K562 (cell line): ENCODE results near the gene PEAR1. TPM values are rescaled to one million over a fixed set of nuclear protein-coding genes. Genes with fewer than 3 reads are reported as not detected.

Experiments used
- CBX8 ChIP-seq: fragments of 200-600 bp; sonication (generic); IDR thresholded peaks from 2 replicates; pipeline ENCODE4 v1.6.1; 2012; ENCODE audit warnings: borderline replicate concordance, mixed run types, low read depth, mild to moderate bottlenecking, moderate library complexity, mixed read lengths, low read length, control low read depth, inconsistent platforms; ENCODE audit not compliant: poor library complexity, severe bottlenecking; ENCODE audit errors: extremely low read depth
- DIDO1 ChIP-seq: fragments of 450-650 bp; IDR thresholded peaks from 2 replicates; pipeline ENCODE4 v1.6.1; 2016; ENCODE audit warnings: low read depth, missing biosample characterization, missing genetic modification characterization
- ETV1 ChIP-seq: fragments of 450-650 bp; conservative IDR thresholded peaks from 2 replicates; pipeline ENCODE4 v1.6.1; 2016; ENCODE audit warnings: missing genetic modification characterization, control low read depth, low read depth, missing compliant biosample characterization
- ZNF140 ChIP-seq: fragments of 250-450 bp; sonication (Bioruptor Pico); IDR thresholded peaks from 2 replicates; pipeline ENCODE4 v1.8.0; 2021; ENCODE audit warnings: moderate library complexity, mild to moderate bottlenecking, inconsistent platforms
- ZNF79 ChIP-seq: fragments of 250-450 bp; sonication (Bioruptor Pico); IDR thresholded peaks from 2 replicates; pipeline ENCODE4 v1.4.0; 2020; ENCODE audit warnings: low read depth, mild to moderate bottlenecking, moderate library complexity
- ZZZ3 ChIP-seq: fragments of 450-650 bp; IDR thresholded peaks from 2 replicates; pipeline ENCODE4 v1.6.1; 2016; ENCODE audit warnings: antibody characterized with exemption, mild to moderate bottlenecking, moderate library complexity
- polyA plus RNA-seq, 8 experiments: library from polyadenylated mRNA; depleted of rRNA in 4 of 8; stranded (reverse) in 5 of 8; unstranded in 3 of 8; fragments of >200 nt; fragmentation: Nextera tagmentation in 2 of 8; fragmentation: Illumina TruSeq in 1 of 8; extraction: Ambion mirVana in 2 of 8; extraction: Trizol in 1 of 8; gene quantifications; 2 replicates each; pipeline versions ENCODE4 v1.2.1 to v1.2.3, GENCODE V29; 2011 to 2014; ENCODE audit warnings: inconsistent platforms in 1 of 8, missing spikeins in 1 of 8
- total RNA-seq, 7 experiments: library from RNA; depleted of rRNA in 6 of 7; stranded (reverse); fragments of >200 nt in 6 of 7; fragmentation: Illumina TruSeq in 2 of 7; extraction: Trizol in 2 of 7; gene quantifications; 2 replicates each; pipeline versions ENCODE4 v1.2.1 to v1.2.3, GENCODE V29; 2011 to 2021; ENCODE audit warnings: low replicate concordance in 1 of 7
- TF ChIP-seq, protein P1 (sequence below): fragments of 250-450 bp; sonication (Bioruptor Pico); IDR thresholded peaks from 2 replicates; pipeline ENCODE4 v1.5.0; 2021; ENCODE audit warnings: mild to moderate bottlenecking, borderline replicate concordance
- TF ChIP-seq, protein P2 (sequence below): fragments of 200-800 bp; sonication (Bioruptor generic); IDR thresholded peaks from 2 replicates; pipeline ENCODE4 v1.6.1; 2017; ENCODE audit warnings: missing genetic modification characterization, missing compliant biosample characterization
- TF ChIP-seq, protein P3 (sequence below): sonication (generic); formaldehyde crosslinking; IDR thresholded peaks from 2 replicates; pipeline ENCODE4 v1.8.1; 2023; ENCODE audit warnings: missing genetic modification reagents, mild to moderate bottlenecking, borderline replicate concordance
- TF ChIP-seq, protein P4 (sequence below): fragments of 250-450 bp; sonication (Bioruptor Pico); IDR thresholded peaks from 2 replicates; pipeline ENCODE4 v1.4.0; 2020

PEAR1 gene
- total and polyA plus RNA-seq, 9 of the 15 experiments (the other 6 are each of a cell fraction or from before 2014, with no cell fraction given): 0.87 to 13.9 (median 6.1) TPM

DNA sequence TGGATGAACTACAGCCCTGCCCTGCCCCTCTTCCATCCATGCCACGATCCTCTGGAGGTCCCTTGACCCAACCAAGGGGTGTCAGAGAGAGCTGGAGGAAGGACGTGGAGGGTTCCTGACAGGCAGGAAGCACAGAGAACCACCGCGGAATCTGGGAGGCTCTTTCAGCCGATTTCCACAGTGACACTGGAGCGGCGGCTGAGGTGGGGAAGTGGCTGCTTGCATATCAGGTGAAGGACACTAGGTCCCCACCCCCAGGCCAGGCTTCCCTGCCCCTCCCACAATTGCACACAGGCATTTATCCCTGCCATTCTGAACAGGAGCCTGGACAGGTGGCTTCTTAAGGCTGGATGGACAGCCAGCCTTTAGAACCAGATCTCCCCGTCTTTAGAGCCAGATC lies 44.4 kb downstream of the PEAR1 start (continued):
- TF ChIP-seq, protein P1, sequence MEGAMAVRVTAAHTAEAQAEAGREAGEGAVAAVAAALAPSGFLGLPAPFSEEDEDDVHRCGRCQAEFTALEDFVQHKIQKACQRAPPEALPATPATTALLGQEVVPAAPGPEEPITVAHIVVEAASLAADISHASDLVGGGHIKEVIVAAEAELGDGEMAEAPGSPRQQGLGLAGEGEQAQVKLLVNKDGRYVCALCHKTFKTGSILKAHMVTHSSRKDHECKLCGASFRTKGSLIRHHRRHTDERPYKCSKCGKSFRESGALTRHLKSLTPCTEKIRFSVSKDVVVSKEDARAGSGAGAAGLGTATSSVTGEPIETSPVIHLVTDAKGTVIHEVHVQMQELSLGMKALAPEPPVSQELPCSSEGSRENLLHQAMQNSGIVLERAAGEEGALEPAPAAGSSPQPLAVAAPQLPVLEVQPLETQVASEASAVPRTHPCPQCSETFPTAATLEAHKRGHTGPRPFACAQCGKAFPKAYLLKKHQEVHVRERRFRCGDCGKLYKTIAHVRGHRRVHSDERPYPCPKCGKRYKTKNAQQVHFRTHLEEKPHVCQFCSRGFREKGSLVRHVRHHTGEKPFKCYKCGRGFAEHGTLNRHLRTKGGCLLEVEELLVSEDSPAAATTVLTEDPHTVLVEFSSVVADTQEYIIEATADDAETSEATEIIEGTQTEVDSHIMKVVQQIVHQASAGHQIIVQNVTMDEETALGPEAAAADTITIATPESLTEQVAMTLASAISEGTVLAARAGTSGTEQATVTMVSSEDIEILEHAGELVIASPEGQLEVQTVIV (CRISPR knock-in tag): no peak
- TF ChIP-seq CBX8: no peak
- TF ChIP-seq, protein P2, sequence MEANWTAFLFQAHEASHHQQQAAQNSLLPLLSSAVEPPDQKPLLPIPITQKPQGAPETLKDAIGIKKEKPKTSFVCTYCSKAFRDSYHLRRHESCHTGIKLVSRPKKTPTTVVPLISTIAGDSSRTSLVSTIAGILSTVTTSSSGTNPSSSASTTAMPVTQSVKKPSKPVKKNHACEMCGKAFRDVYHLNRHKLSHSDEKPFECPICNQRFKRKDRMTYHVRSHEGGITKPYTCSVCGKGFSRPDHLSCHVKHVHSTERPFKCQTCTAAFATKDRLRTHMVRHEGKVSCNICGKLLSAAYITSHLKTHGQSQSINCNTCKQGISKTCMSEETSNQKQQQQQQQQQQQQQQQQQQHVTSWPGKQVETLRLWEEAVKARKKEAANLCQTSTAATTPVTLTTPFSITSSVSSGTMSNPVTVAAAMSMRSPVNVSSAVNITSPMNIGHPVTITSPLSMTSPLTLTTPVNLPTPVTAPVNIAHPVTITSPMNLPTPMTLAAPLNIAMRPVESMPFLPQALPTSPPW (CRISPR knock-in tag): no peak
- TF ChIP-seq ZNF79 (CRISPR knock-in tag): no peak
- TF ChIP-seq ZNF140 (CRISPR knock-in tag): no peak
- no peak for TF ChIP-seq ETV1 (tag)
- TF ChIP-seq, protein P3, sequence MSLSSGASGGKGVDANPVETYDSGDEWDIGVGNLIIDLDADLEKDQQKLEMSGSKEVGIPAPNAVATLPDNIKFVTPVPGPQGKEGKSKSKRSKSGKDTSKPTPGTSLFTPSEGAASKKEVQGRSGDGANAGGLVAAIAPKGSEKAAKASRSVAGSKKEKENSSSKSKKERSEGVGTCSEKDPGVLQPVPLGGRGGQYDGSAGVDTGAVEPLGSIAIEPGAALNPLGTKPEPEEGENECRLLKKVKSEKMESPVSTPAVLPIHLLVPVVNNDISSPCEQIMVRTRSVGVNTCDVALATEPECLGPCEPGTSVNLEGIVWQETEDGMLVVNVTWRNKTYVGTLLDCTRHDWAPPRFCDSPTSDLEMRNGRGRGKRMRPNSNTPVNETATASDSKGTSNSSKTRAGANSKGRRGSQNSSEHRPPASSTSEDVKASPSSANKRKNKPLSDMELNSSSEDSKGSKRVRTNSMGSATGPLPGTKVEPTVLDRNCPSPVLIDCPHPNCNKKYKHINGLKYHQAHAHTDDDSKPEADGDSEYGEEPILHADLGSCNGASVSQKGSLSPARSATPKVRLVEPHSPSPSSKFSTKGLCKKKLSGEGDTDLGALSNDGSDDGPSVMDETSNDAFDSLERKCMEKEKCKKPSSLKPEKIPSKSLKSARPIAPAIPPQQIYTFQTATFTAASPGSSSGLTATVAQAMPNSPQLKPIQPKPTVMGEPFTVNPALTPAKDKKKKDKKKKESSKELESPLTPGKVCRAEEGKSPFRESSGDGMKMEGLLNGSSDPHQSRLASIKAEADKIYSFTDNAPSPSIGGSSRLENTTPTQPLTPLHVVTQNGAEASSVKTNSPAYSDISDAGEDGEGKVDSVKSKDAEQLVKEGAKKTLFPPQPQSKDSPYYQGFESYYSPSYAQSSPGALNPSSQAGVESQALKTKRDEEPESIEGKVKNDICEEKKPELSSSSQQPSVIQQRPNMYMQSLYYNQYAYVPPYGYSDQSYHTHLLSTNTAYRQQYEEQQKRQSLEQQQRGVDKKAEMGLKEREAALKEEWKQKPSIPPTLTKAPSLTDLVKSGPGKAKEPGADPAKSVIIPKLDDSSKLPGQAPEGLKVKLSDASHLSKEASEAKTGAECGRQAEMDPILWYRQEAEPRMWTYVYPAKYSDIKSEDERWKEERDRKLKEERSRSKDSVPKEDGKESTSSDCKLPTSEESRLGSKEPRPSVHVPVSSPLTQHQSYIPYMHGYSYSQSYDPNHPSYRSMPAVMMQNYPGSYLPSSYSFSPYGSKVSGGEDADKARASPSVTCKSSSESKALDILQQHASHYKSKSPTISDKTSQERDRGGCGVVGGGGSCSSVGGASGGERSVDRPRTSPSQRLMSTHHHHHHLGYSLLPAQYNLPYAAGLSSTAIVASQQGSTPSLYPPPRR (CRISPR knock-in tag): no peak
- TF ChIP-seq, protein P4, sequence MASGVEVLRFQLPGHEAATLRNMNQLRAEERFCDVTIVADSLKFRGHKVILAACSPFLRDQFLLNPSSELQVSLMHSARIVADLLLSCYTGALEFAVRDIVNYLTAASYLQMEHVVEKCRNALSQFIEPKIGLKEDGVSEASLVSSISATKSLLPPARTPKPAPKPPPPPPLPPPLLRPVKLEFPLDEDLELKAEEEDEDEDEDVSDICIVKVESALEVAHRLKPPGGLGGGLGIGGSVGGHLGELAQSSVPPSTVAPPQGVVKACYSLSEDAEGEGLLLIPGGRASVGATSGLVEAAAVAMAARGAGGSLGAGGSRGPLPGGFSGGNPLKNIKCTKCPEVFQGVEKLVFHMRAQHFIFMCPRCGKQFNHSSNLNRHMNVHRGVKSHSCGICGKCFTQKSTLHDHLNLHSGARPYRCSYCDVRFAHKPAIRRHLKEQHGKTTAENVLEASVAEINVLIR (CRISPR knock-in tag): no peak
- no peak for TF ChIP-seq DIDO1
- no peak for TF ChIP-seq ZZZ3
